Adrenal gland (tissue), 12 donors: ENCODE results near the gene PLK5. TPM values are rescaled to one million over a fixed set of nuclear protein-coding genes. Genes with fewer than 3 reads are reported as not detected.
A peak's percentile ranks its signal among the peaks of the same experiment; 100 is the strongest.

ENCODE experiments used
- DNase-seq, 7 donors: peaks; one replicate each; pipeline ENCODE4 v3.0.0-alpha.2; 2019 to 2020
- H3K27ac ChIP-seq, 5 donors: fragments of 200-600 bp; sonication (generic) in 4 of 5; 1 replicate in 3 of 5; 2 replicates in 2 of 5; pipeline versions ENCODE4 v1.5.1 to v1.8.0; 2016 to 2020; ENCODE audit warnings: mild to moderate bottlenecking in 1 of 5
- H3K27me3 ChIP-seq: fragments of 200-600 bp; 2 replicates; pipeline ENCODE4 v1.8.0; 2021
- H3K36me3 ChIP-seq, 2 donors: fragments of 200-600 bp; replicated peaks in 1 of 2; 1 replicate in 1 of 2; 2 replicates in 1 of 2; pipeline versions ENCODE4 v1.5.1 to v1.8.0; 2018 to 2022
- H3K4me1 ChIP-seq, 2 donors: fragments of 200-600 bp; replicated peaks in 1 of 2; 1 replicate in 1 of 2; 2 replicates in 1 of 2; pipeline versions ENCODE4 v1.5.1 to v1.8.0; 2018 to 2021
- H3K4me3 ChIP-seq, 4 donors: fragments of 200-600 bp; sonication (generic) in 3 of 4; one replicate each; pipeline ENCODE4 v1.5.1; 2016 to 2018
- H3K9me3 ChIP-seq, 3 donors: fragments of 200-600 bp; sonication (generic) in 1 of 3; replicated peaks in 1 of 3; 1 replicate in 2 of 3; 2 replicates in 1 of 3; pipeline versions ENCODE4 v1.5.1 to v1.8.0; 2016 to 2021
- CTCF ChIP-seq, 6 experiments: fragments of 450-650 bp in 4 of 6; fragments of 200-600 bp in 2 of 6; sonication (generic) in 1 of 6; IDR thresholded peaks; 1 replicate in 5 of 6; 2 replicates in 1 of 6; pipeline versions ENCODE4 v1.5.1 to v1.8.0; 2016 to 2021; ENCODE audit warnings: antibody characterized with exemption in 6 of 6, mild to moderate bottlenecking in 2 of 6, moderate library complexity in 1 of 6
- POLR2A ChIP-seq, 2 donors: fragments of 450-650 bp; IDR thresholded peaks; one replicate each; pipeline ENCODE4 v1.6.1; 2017; ENCODE audit warnings: antibody characterized with exemption in 2 of 2, mild to moderate bottlenecking in 2 of 2, moderate library complexity in 1 of 2
- WGBS, 4 donors: extraction: QIAGEN DNeasy Blood & Tissue Kit in 2 of 4; methylation state at CpG; one replicate each; pipeline versions ENCODE4 v1.1.5 to v1.1.7; 2013 to 2017; 5-methylcytosine and 5-hydroxymethylcytosine counted together
- intact Hi-C, 2 donors: fragments of 100-400 bp; cut with DNase I; formaldehyde crosslinking; loops; one replicate each; pipeline versions ENCODE4 v1.14.1 to v1.15.0; 2022 to 2023
- polyA plus RNA-seq, 3 donors: library from polyadenylated mRNA; stranded (reverse); fragments of 200-250 nt in 2 of 3; fragments of 350-450 nt in 1 of 3; fragmentation: Illumina TruSeq in 1 of 3; extraction: RNeasy Lipid Tissue Mini Kit (QIAGEN cat#74804) in 1 of 3; gene quantifications; one replicate each; pipeline ENCODE4 v1.2.3, GENCODE V29; 2013 to 2014
- total RNA-seq, 9 donors: library from RNA; depleted of rRNA in 4 of 9; stranded (reverse); fragments of >200 nt in 4 of 9; fragments of 120-200 nt in 1 of 9; fragmentation: NEBNext Ultra II Directional in 1 of 9; extraction: Animal tissue kit (Norgen Biotek cat#: 25700) in 1 of 9; gene quantifications; one replicate each; pipeline versions ENCODE4 v1.1.0 to v1.2.4, GENCODE V29; 2013 to 2023
- donor health status: healthy with polysubstance abuse.
- donor health status: Bipolar disorder and iron deficiency.
- donor health status: DM: yes; HTN: yes; CAD: no.
- donor health status: DM: no; HTN: no; CAD: no.
- donor health status: DM: no; HTN: no; CAD: no.
- donor health status: DM: yes; HTN: yes; CAD: no.

The PLK5 gene
- total and polyA plus RNA-seq, 12 donors = 0.15 to 1.0 (median 0.32) TPM; not detected in 8

DNA sequence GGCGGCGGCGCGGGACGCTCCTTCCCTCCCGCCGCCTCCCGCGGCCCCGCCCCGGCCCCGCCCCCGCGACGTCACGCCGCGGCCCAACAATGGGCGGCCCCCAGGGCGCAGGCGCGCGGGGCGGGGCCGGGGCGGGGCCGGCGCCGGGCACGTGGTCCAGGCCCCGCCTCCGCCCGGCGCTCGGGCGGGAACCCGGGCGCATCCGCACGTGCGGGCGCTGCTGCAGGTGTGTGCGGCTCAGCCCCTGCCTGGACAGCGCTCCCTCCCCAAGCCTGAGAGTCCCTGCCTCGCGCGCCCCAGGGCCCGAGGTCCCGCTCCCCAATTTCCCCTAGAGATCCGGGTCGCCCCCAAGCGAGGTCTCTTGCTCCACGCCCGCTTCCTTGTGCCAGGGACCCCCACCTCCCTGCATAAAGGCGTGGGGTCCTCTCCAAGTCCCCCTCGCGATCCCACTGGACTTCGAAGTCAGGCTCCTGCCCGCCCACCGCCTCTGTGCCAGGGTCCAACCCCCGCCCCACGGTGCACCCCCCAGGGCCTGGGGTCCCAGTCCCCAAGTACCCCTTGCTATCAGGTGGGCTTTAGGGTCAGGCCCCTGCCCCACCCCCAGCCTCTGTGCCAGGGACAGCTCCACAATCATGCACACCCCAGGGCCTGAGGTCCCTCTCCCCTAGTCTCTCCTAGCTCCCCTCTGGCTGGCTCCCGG is 44.6 kb downstream of the PLK5 start, which contains the start of gene MEX3D:
Gene MEX3D (minus strand): TSS at position 6 of the 700 bp plus-strand sequence. CDS start 267 bp downstream, outside the sequence.
- WGBS, 4 donors = 8 to 39% (median 21%) methylated on average over 6 to 61 of the region's 63 CpGs

DNA sequence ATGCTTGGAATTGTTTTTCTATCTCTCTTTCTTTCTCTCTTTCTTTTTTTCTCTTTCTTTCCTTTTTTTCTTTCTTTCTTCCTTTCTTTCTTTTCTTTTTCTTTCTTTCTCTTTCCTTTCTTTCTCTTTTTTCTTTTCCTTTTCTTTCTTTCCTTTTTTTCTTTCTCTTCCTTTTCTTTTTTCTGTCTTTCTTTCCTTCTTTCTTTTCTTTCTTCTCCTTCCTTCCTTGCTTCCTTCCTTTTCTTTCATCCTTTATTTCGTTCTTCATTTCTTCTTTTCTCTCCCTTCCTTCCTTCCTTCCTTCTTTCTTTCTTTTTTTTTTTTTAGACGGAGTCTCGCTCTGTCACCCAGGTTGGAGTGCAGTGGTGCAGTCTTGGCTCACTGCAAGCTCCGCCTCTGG is 46.1 kb downstream of the PLK5 start:
- Histone ChIP-seq H3K9me3 (no peaks in the 10 kb centered on the region), H3K4me1 (peaks cover 7 to 12% of the 10 kb centered on the region in 2 donors), H3K4me3 (no peak overlapping the region), H3K36me3 (no peaks in the 10 kb centered on the region), H3K27ac (no peak overlapping the region), H3K27me3 (no peaks in the 10 kb centered on the region)
- TF ChIP-seq CTCF (IDR thresholded peaks at IDR 0.05) = no peak
- TF ChIP-seq POLR2A (IDR thresholded peaks at IDR 0.05) = no peak
- intact Hi-C loops = no loop called here
- no peak for DNase-seq
- 67 to 80% (median 76%) methylated on average over 4 of the region's 4 CpGs for WGBS, 4 donors

More for the DNA sequence above, 44.6 kb downstream of the PLK5 start, which contains the start of gene MEX3D:
- H3K27me3 ChIP-seq = no peaks in the 10 kb centered on the region
- peak within 1 kb of the TSS in 3 of 4 donors; percentile 23 to 88 (median 32) for H3K4me3 ChIP-seq
- TF ChIP-seq CTCF (IDR thresholded peaks at IDR 0.05) = no peak
- no peak for TF ChIP-seq POLR2A (IDR thresholded peaks at IDR 0.05)
- H3K9me3 ChIP-seq = no peaks in the 10 kb centered on the region
- H3K27ac ChIP-seq = peak within 1 kb of the TSS in 4 of 5 donors; percentile 82 to 85 (median 84)
- H3K36me3 ChIP-seq = no peaks in the 10 kb centered on the region
- intact Hi-C loops = no loop called here
- H3K4me1 ChIP-seq = peaks cover 7 to 12% of the 10 kb centered on the region in 2 donors
- peak; percentile 63 to 85 (median 75) for DNase-seq

DNA sequence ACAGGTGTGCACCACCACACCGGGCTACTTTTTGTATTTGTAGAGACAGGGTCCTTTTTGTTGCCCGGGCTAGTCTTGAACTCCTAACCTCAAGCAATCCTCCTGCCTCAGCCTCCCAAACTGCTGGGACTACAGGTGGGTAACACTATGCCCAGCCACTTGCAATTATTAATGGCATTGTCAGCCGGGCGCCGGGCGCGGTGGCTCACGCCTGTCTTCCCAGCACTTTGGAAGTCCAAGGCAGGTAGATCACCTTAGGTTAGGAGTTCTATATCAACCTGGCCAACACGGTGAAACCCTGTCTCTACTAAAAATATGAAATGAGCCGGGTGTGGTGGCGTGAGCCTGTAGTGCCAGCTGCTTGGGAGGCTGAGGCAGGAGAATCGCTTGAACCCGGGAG is 47.0 kb downstream of the PLK5 start:
- peaks cover 7 to 9% of the 10 kb centered on the region in 2 donors for H3K4me1 ChIP-seq
- no peak overlapping the region for H3K4me3 ChIP-seq
- H3K27me3 ChIP-seq = no peaks in the 10 kb centered on the region
- TF ChIP-seq POLR2A (IDR thresholded peaks at IDR 0.05) (no peak), CTCF (IDR thresholded peaks at IDR 0.05) (no peak)
- H3K9me3 ChIP-seq = no peaks in the 10 kb centered on the region
- no peaks in the 10 kb centered on the region for H3K36me3 ChIP-seq
- no peak overlapping the region for H3K27ac ChIP-seq
- no peak for DNase-seq
- intact Hi-C loops = no loop called here
- WGBS, 4 donors = 89 to 95% (median 92%) methylated on average over 11 to 13 of the region's 13 CpGs

- Histone ChIP-seq H3K27ac (no peak overlapping the region), H3K4me1 (peaks cover 4% of the 10 kb centered on the region in 2 donors), H3K27me3 (no peaks in the 10 kb centered on the region), H3K9me3 (no peaks in the 10 kb centered on the region), H3K36me3 (no peaks in the 10 kb centered on the region), H3K4me3 (no peak overlapping the region)
- no peak for DNase-seq
- intact Hi-C loops = no loop called here
- 81 to 87% (median 83%) methylated on average over 12 of the region's 12 CpGs for WGBS, 4 donors
- TF ChIP-seq CTCF (IDR thresholded peaks at IDR 0.05) (no peak), POLR2A (IDR thresholded peaks at IDR 0.05) (no peak)
These were observed 47.5 kb downstream of the PLK5 start for GRCh38 chr19:1571358-1571757.
